ENCODE results near the gene KCNJ4. TPM values are rescaled to one million over a fixed set of nuclear protein-coding genes. Genes with fewer than 3 reads are reported as not detected.

Gene KCNJ4
- 6.0 TPM for polyA plus RNA-seq (2013, experiment 1 of 2)
- 5.6 TPM for polyA plus RNA-seq (2013, experiment 2 of 2)

GRCh38 chr22:38455076-38455529, at the start of gene KCNJ4:
Gene KCNJ4 (minus strand): TSS chr22:38455199. CDS start chr22:38428132, 27,067 bp downstream.
- Histone ChIP-seq H3K4ac (ENCODE audit: low read length) (no peak within 1 kb of the TSS), H2BK15ac (ENCODE audit: low read length) (peak within 1 kb of the TSS; percentile 93), H3K23ac (ENCODE audit: low read depth, low read length, poor library complexity) (peak within 1 kb of the TSS; percentile 92), H3K9me3 (replicated peaks in 1 of 2; ENCODE audit: control insufficient read depth in 2 of 2, insufficient read depth in 1 of 2, low read depth in 1 of 2, low read length in 2 of 2) (peaks cover 0 to 2% of the 10 kb centered on the region in 2 donors), H3K36me3 (replicated peaks in 1 of 2; ENCODE audit: control insufficient read depth in 2 of 2, insufficient read depth in 2 of 2, low read length in 2 of 2) (no peaks in the 10 kb centered on the region), H4K8ac (ENCODE audit: low read depth, low read length) (peak within 1 kb of the TSS; percentile 27), H2AFZ (ENCODE audit: low read length) (peak within 1 kb of the TSS; percentile 98), H2AK5ac (ENCODE audit: low read depth, low read length) (peak within 1 kb of the TSS; percentile 89), H3K18ac (ENCODE audit: low read length) (peak within 1 kb of the TSS; percentile 96), H4K91ac (ENCODE audit: low read depth, low read length, poor library complexity) (no peak within 1 kb of the TSS), H2BK5ac (ENCODE audit: low read length) (no peak within 1 kb of the TSS), H2BK120ac (ENCODE audit: low read depth, low read length) (no peak within 1 kb of the TSS), H3K79me1 (ENCODE audit: low read depth, low read length) (peaks cover 3% of the 10 kb centered on the region), H3K27ac (replicated peaks; ENCODE audit: low read length) (no peak within 1 kb of the TSS), H2BK12ac (ENCODE audit: low read length) (no peak within 1 kb of the TSS), H3K27me3 (ENCODE audit: control insufficient read depth in 3 of 3, insufficient read depth in 3 of 3, low read depth in 1 of 3, low read length in 3 of 3) (peaks cover 7 to 45% (median 21%) of the 10 kb centered on the region in 3 experiments), H3K9ac (ENCODE audit: low read depth, low read length, poor library complexity) (peak within 1 kb of the TSS; percentile 95), H3K4me3 (ENCODE audit: low read length in 2 of 2) (peak within 1 kb of the TSS; percentile 55 to 83), H3K14ac (ENCODE audit: low read length) (peak within 1 kb of the TSS; percentile 60), H3K4me1 (ENCODE audit: control insufficient read depth in 2 of 2, insufficient read depth in 1 of 2, low read depth in 1 of 2, low read length in 2 of 2) (peaks cover 23 to 31% of the 10 kb centered on the region in 2 donors), H3K4me2 (ENCODE audit: insufficient read depth, low read length, poor library complexity, severe bottlenecking) (peak within 1 kb of the TSS; percentile 92)
- no CpG with 5 or more reads among the region's 76 CpGs for WGBS, 2 donors (ENCODE audit: extremely low coverage in 2 of 2, insufficient read length in 2 of 2, insufficient replicate concordance in 1 of 2)
- no peak for DNase-seq (ENCODE audit: low spot score)

GRCh38 chr22:38503021-38503420, 48.0 kb upstream of the KCNJ4 start:
- Histone ChIP-seq H3K4me1 (ENCODE audit: control insufficient read depth in 2 of 2, insufficient read depth in 1 of 2, low read depth in 1 of 2, low read length in 2 of 2) (peaks cover 8 to 12% of the 10 kb centered on the region in 2 donors), H2BK12ac (ENCODE audit: low read length) (no peak overlapping the region), H4K8ac (ENCODE audit: low read depth, low read length) (no peak overlapping the region), H3K23ac (ENCODE audit: low read depth, low read length, poor library complexity) (no peak overlapping the region), H3K27ac (replicated peaks; ENCODE audit: low read length) (no peak overlapping the region), H3K4me2 (ENCODE audit: insufficient read depth, low read length, poor library complexity, severe bottlenecking) (peak overlapping the region; percentile 23), H2AK5ac (ENCODE audit: low read depth, low read length) (no peak overlapping the region), H2BK15ac (ENCODE audit: low read length) (no peak overlapping the region), H3K27me3 (ENCODE audit: control insufficient read depth in 3 of 3, insufficient read depth in 3 of 3, low read depth in 1 of 3, low read length in 3 of 3) (no peaks in the 10 kb centered on the region), H3K79me1 (ENCODE audit: low read depth, low read length) (peaks cover 9% of the 10 kb centered on the region), H3K18ac (ENCODE audit: low read length) (no peak overlapping the region), H3K14ac (ENCODE audit: low read length) (no peak overlapping the region), H3K4me3 (ENCODE audit: low read length in 2 of 2) (peak overlapping the region in 1 of 2 donors; percentile 96), H3K36me3 (replicated peaks in 1 of 2; ENCODE audit: control insufficient read depth in 2 of 2, insufficient read depth in 2 of 2, low read length in 2 of 2) (peaks cover 18 to 71% of the 10 kb centered on the region in 2 donors), H2BK120ac (ENCODE audit: low read depth, low read length) (no peak overlapping the region), H2BK5ac (ENCODE audit: low read length) (no peak overlapping the region), H4K91ac (ENCODE audit: low read depth, low read length, poor library complexity) (no peak overlapping the region), H3K4ac (ENCODE audit: low read length) (no peak overlapping the region), H2AFZ (ENCODE audit: low read length) (no peak overlapping the region), H3K9me3 (replicated peaks in 1 of 2; ENCODE audit: control insufficient read depth in 2 of 2, insufficient read depth in 1 of 2, low read depth in 1 of 2, low read length in 2 of 2) (no peaks in the 10 kb centered on the region), H3K9ac (ENCODE audit: low read depth, low read length, poor library complexity) (no peak overlapping the region)
- DNase-seq (ENCODE audit: low spot score) = no peak
- no CpG with 5 or more reads among the region's 4 CpGs for WGBS, 2 donors (ENCODE audit: extremely low coverage in 2 of 2, insufficient read length in 2 of 2, insufficient replicate concordance in 1 of 2)

- Histone ChIP-seq H3K36me3 (replicated peaks in 1 of 2; ENCODE audit: control insufficient read depth in 2 of 2, insufficient read depth in 2 of 2, low read length in 2 of 2) (peaks cover 26 to 81% of the 10 kb centered on the region in 2 donors), H2AFZ (ENCODE audit: low read length) (no peak overlapping the region)
These were observed 47.0 kb upstream of the KCNJ4 start for GRCh38 chr22:38501797-38502672.

GRCh38 chr22:38497869-38498268, 42.9 kb upstream of the KCNJ4 start:
- H3K4ac ChIP-seq (ENCODE audit: low read length) = no peak overlapping the region
- no peak overlapping the region for H2BK12ac ChIP-seq (ENCODE audit: low read length)
- H3K4me1 ChIP-seq (ENCODE audit: control insufficient read depth in 2 of 2, insufficient read depth in 1 of 2, low read depth in 1 of 2, low read length in 2 of 2) = peaks cover 0 to 1% of the 10 kb centered on the region in 2 donors
- no peak overlapping the region for H3K18ac ChIP-seq (ENCODE audit: low read length)
- H3K27me3 ChIP-seq (ENCODE audit: control insufficient read depth in 3 of 3, insufficient read depth in 3 of 3, low read depth in 1 of 3, low read length in 3 of 3) = no peaks in the 10 kb centered on the region
- no peak overlapping the region for H3K27ac ChIP-seq (replicated peaks; ENCODE audit: low read length)
- WGBS, 2 donors (ENCODE audit: extremely low coverage in 2 of 2, insufficient read length in 2 of 2, insufficient replicate concordance in 1 of 2) = no CpG with 5 or more reads among the region's 3 CpGs
- H3K14ac ChIP-seq (ENCODE audit: low read length) = no peak overlapping the region
- H3K9me3 ChIP-seq (replicated peaks in 1 of 2; ENCODE audit: control insufficient read depth in 2 of 2, insufficient read depth in 1 of 2, low read depth in 1 of 2, low read length in 2 of 2) = no peaks in the 10 kb centered on the region
- no peak overlapping the region for H2BK5ac ChIP-seq (ENCODE audit: low read length)
- no peak overlapping the region for H4K91ac ChIP-seq (ENCODE audit: low read depth, low read length, poor library complexity)
- H2AFZ ChIP-seq (ENCODE audit: low read length) = no peak overlapping the region
- DNase-seq (ENCODE audit: low spot score) = no peak
- peaks cover 10% of the 10 kb centered on the region for H3K79me1 ChIP-seq (ENCODE audit: low read depth, low read length)
- H2BK120ac ChIP-seq (ENCODE audit: low read depth, low read length) = no peak overlapping the region
- H3K23ac ChIP-seq (ENCODE audit: low read depth, low read length, poor library complexity) = no peak overlapping the region
- H2BK15ac ChIP-seq (ENCODE audit: low read length) = no peak overlapping the region
- no peak overlapping the region for H3K9ac ChIP-seq (ENCODE audit: low read depth, low read length, poor library complexity)
- H4K8ac ChIP-seq (ENCODE audit: low read depth, low read length) = no peak overlapping the region
- H2AK5ac ChIP-seq (ENCODE audit: low read depth, low read length) = no peak overlapping the region
- H3K4me3 ChIP-seq (ENCODE audit: low read length in 2 of 2) = no peak overlapping the region
- no peak overlapping the region for H3K4me2 ChIP-seq (ENCODE audit: insufficient read depth, low read length, poor library complexity, severe bottlenecking)
- peaks cover 47 to 98% of the 10 kb centered on the region in 2 donors for H3K36me3 ChIP-seq (replicated peaks in 1 of 2; ENCODE audit: control insufficient read depth in 2 of 2, insufficient read depth in 2 of 2, low read length in 2 of 2)

More at GRCh38 chr22:38501797-38502672, 47.0 kb upstream of the KCNJ4 start:
- no peak overlapping the region for H3K4me2 ChIP-seq (ENCODE audit: insufficient read depth, low read length, poor library complexity, severe bottlenecking)
- no peak overlapping the region for H3K27ac ChIP-seq (replicated peaks; ENCODE audit: low read length)
- no peaks in the 10 kb centered on the region for H3K9me3 ChIP-seq (replicated peaks in 1 of 2; ENCODE audit: control insufficient read depth in 2 of 2, insufficient read depth in 1 of 2, low read depth in 1 of 2, low read length in 2 of 2)
- H2BK12ac ChIP-seq (ENCODE audit: low read length) = no peak overlapping the region
- H3K4me3 ChIP-seq (ENCODE audit: low read length in 2 of 2) = no peak overlapping the region
- H3K4me1 ChIP-seq (ENCODE audit: control insufficient read depth in 2 of 2, insufficient read depth in 1 of 2, low read depth in 1 of 2, low read length in 2 of 2) = peaks cover 5 to 12% of the 10 kb centered on the region in 2 donors
- H2BK120ac ChIP-seq (ENCODE audit: low read depth, low read length) = no peak overlapping the region
- DNase-seq (ENCODE audit: low spot score) = no peak
- H2BK15ac ChIP-seq (ENCODE audit: low read length) = no peak overlapping the region
- no peak overlapping the region for H2AK5ac ChIP-seq (ENCODE audit: low read depth, low read length)
- WGBS, 2 donors (ENCODE audit: extremely low coverage in 2 of 2, insufficient read length in 2 of 2, insufficient replicate concordance in 1 of 2) = no CpG with 5 or more reads among the region's 10 CpGs
- no peak overlapping the region for H2BK5ac ChIP-seq (ENCODE audit: low read length)
- H3K9ac ChIP-seq (ENCODE audit: low read depth, low read length, poor library complexity) = no peak overlapping the region
- no peak overlapping the region for H3K23ac ChIP-seq (ENCODE audit: low read depth, low read length, poor library complexity)
- H3K14ac ChIP-seq (ENCODE audit: low read length) = no peak overlapping the region
- no peak overlapping the region for H3K4ac ChIP-seq (ENCODE audit: low read length)
- H3K27me3 ChIP-seq (ENCODE audit: control insufficient read depth in 3 of 3, insufficient read depth in 3 of 3, low read depth in 1 of 3, low read length in 3 of 3) = no peaks in the 10 kb centered on the region
- H4K91ac ChIP-seq (ENCODE audit: low read depth, low read length, poor library complexity) = no peak overlapping the region
- no peak overlapping the region for H3K18ac ChIP-seq (ENCODE audit: low read length)
- peaks cover 9% of the 10 kb centered on the region for H3K79me1 ChIP-seq (ENCODE audit: low read depth, low read length)
- H4K8ac ChIP-seq (ENCODE audit: low read depth, low read length) = no peak overlapping the region

Measured in neuronal stem cell (in vitro differentiated cells).